Stimulated activated CD8-positive, alpha-beta memory T cell treated with anti-CD3 and anti-CD28 coated beads, Interleukin-12 subunit alpha, Interleukin-12 subunit beta, amount 100 ng/mL, for 24 hours (primary cell): ENCODE measurements around the gene HEPN1.
A peak's percentile ranks its signal among the peaks of the same experiment; 100 is the strongest.

ENCODE experiments used
- DNase-seq: peaks from one replicate; pipeline ENCODE4 v3.0.0-alpha.2; 2020; ENCODE audit errors: extremely low read depth

Gene HEPN1

GRCh38 chr11:124918950-124919349 lies at the start of gene HEPN1:
TSS of gene HEPN1 (plus strand) at chr11:124919250.
- no peak for DNase-seq

- no peak for DNase-seq
Observed at GRCh38 chr11:124869331-124869730, 49.7 kb upstream of the HEPN1 start.

GRCh38 chr11:124869856-124870387 lies 49.1 kb upstream of the HEPN1 start:
- DNase-seq: no peak

- no peak for DNase-seq
Observed at GRCh38 chr11:124870430-124870829, 48.6 kb upstream of the HEPN1 start.

- DNase-seq: no peak
Observed at GRCh38 chr11:124872280-124872679, 46.8 kb upstream of the HEPN1 start.

- no peak for DNase-seq
Observed at GRCh38 chr11:124872741-124873140, 46.3 kb upstream of the HEPN1 start.

- no peak for DNase-seq
Observed at GRCh38 chr11:124873951-124874350, 45.1 kb upstream of the HEPN1 start.

GRCh38 chr11:124874571-124875255 lies 44.3 kb upstream of the HEPN1 start:
- DNase-seq: no peak

- DNase-seq: no peak
Observed at GRCh38 chr11:124875401-124875800, 43.6 kb upstream of the HEPN1 start.

GRCh38 chr11:124875943-124876817 lies 42.9 kb upstream of the HEPN1 start:
- peak; percentile 53 for DNase-seq

- DNase-seq: no peak
Observed at GRCh38 chr11:124876818-124877630, 42.0 kb upstream of the HEPN1 start.

- DNase-seq: no peak
Observed at GRCh38 chr11:124877631-124877909, 41.5 kb upstream of the HEPN1 start.

GRCh38 chr11:124877910-124878758 lies 40.9 kb upstream of the HEPN1 start:
- no peak for DNase-seq

- DNase-seq: no peak
Observed at GRCh38 chr11:124878759-124879492, 40.1 kb upstream of the HEPN1 start.

GRCh38 chr11:124879493-124880289 lies 39.4 kb upstream of the HEPN1 start:
- no peak for DNase-seq

GRCh38 chr11:124880290-124880611 lies 38.8 kb upstream of the HEPN1 start:
- DNase-seq: no peak

- DNase-seq: no peak
Observed at GRCh38 chr11:124880958-124881357, 38.1 kb upstream of the HEPN1 start.

GRCh38 chr11:124882339-124883071 lies 36.5 kb upstream of the HEPN1 start:
- DNase-seq: no peak

- no peak for DNase-seq
Observed at GRCh38 chr11:124884340-124884739, 34.7 kb upstream of the HEPN1 start.
